Stimulated activated CD4-positive, alpha-beta T cell treated with anti-CD3 and anti-CD28 coated beads, Interleukin-15, amount 100 ng/mL, for 24 hours (primary cell): ENCODE results near the gene NCAM2.

ENCODE experiments used
- DNase-seq: peaks from one replicate; pipeline ENCODE4 v3.0.0-alpha.2; 2020

The NCAM2 gene

DNA sequence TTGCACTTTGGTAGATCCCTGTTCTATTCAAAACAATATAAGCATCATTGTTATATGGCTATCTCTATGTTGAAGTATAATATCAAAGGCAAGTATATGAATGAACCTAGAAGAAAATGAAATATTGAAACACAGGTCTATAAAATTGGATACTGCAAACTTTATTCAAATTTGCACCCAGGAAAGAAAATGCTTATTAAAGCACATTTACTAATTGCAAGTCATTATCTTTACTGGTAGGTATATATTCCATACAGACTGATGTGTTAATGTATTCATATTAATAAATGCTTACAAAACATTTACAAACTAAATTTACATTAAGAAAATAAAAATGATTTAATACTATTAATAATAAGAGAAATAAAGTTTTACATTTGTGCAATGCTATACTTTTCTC, 469.8 kb downstream of the NCAM2 start:
- DNase-seq, result no peak

DNA sequence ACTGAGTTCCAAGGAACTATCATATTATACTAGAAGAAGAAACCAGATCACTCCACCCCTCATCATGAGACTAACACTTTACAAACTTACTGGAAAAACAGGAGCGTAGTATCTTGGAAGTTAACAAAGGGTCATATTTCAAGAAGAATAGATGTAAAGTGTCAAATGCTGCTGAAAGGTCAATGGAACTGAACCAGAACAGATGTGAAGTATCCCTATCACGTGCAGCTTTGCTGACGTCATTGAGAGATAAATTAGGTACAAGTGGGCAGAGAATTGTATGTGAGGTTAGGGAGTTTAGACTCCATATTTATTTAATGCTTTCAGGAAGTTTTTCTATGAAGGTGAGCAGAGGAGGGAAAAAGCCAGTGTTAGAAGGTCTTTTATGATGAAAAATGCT, 483.0 kb downstream of the NCAM2 start:
- DNase-seq, result no peak

DNA sequence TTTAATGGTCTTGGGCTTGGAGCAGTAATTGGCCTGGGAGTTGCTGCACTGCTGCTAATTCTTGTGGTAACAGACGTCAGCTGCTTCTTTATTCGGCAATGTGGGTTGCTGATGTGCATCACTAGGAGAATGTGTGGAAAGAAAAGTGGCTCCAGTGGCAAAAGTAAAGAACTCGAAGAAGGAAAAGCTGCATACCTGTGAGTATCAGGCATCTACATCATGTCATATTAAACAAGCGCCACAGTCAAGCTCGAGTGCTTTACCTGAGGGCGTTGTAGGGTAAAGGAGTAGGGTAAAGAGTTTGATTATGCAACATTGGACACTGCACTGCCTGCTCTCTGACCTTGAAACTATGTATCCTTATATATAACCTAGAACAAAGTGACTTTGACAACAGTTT, 510.6 kb downstream of the NCAM2 start:
- no peak for DNase-seq

DNA sequence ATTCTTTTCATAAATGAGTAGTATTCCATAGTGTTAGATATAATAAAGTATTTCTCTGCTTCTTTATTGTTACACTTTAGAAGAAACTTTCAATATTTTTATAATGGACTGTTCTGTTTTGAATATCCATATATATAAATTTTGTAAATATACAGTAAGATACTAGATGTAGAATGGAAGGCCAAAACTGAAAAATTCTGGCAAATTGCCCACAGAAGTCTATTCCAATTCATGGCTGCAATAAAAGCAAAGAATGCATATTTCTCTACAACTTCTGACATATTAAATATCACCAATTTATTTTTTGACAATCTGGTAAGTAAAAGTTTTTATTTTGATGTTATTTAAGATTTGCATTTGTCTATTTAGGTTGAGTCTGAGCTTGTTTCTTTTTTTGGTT, 532.5 kb downstream of the NCAM2 start:
- DNase-seq, result no peak

DNA sequence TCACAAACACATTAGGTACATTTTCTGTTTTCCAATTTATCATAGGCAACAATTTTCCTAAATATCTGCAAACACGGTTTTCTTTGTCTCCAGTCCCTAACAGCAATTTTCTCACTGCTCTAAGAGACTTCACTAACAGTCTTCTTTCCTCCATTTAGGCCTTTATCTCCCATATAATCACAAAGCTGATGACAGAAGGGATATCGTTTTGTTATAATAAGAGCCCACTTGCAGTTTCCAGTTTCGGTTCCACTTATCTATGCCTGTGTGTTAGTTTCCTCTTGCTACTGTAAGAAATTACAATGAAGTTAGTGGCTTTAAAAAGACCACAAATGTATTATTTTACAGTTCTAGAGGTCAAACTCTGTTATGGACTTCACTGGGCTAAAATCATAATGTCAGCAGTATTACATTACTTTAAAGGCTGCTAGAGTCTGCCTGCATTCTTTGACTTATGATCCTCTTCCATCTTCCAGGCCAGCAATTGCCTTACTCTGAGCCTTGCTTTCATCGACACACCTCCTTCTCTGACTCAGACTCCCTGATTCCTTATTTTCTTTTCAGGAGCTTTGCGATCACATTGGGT, 549.3 kb downstream of the NCAM2 start:
- no peak for DNase-seq

DNA sequence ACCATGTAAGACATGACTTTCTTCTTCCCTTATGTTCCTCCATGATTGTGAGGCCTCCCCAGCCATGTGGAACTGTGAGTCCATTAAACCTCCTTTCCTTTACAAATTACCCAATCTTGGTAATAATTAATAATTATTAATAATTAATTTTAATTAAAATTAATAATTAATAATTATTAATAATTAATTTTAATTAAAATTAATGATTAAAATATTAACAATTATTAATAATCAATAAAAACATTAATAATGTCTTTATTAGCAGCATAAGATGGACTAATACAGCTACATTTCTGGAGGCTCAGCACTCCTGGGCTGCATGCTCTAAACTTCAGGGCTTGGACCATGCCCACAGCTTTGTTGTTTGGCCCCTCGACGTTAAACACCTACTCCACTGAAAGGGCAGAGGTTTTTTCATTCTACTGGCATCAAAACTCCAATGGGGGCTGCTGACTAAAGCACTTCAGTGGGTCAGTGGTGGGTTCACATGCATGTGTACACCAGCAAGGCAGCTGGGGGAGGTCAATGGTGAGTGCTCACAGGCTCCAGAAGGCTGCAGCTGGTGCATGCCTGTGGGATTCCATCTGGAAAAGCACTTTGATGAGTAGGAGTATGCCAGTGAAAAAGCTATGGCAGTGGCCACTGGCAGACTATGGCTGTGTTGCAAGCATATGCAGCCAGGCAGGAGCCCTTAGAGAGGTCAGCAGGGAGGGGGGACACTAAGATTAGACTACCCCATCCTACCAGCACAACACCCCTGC, 561.3 kb downstream of the NCAM2 start:
- no peak for DNase-seq
